HG02870 (cell line): ENCODE measurements around the gene TSPAN18.

Experiments used
- ATAC-seq: cut with Tn5 transposase; IDR thresholded peaks from one replicate; pipeline ENCODE4 v1.9.1; 2021; ENCODE audit warnings: mild to moderate bottlenecking, moderate library complexity; ENCODE audit not compliant: unreplicated experiment

Gene TSPAN18

GRCh38 chr11:44950625-44951476 is 224.1 kb downstream of the TSPAN18 start, which contains the start of gene TP53I11:
TSS of gene TP53I11 (minus strand) at chr11:44950883. CDS start at chr11:44938335, 12,548 bp downstream.
- no peak for ATAC-seq

- no peak for ATAC-seq
Observed at GRCh38 chr11:44952082-44952481, 225.3 kb downstream of the TSPAN18 start.

- ATAC-seq: no peak
Observed at GRCh38 chr11:44952500-44953260, 225.9 kb downstream of the TSPAN18 start.

DNA sequence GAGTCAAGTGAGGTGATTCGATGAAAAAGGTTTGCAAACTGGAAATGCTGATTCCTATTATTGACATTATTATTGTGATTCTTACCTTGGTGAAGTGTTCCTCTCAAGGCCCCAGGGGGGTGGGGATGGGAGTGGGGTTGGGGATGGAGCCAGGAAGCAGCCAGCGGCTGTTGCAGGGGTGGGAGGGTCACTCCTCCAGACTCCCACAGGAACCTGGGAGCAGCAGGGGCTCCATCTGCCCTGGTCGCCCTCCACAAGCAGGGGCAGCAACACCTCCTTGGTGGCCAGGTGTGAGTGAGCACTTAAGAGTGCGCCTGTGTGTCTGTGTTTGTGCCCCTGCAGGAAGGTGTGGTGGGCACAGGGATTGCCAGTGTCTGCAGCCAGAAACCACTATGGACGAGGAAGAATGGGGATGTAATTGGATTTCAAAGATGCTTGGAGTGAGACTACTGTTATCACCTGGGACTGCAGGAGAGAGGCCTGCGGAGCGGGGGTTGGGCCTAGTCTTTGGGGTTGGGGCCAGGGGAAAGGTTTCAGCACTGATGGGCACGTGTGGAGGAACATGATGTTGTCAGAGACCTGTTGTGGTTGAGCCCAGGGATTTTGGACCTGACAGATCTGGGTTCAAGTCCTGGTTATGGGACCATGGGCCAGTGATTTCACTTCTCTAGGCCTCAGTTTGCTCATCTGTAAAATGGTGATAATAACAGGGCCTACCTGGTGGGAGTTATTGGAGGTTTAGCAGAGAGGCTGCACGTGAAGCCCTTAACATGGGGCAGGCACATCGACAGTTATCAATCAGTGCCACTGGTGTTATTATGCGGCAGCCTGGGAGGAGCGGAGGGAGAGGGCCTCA is 227.5 kb downstream of the TSPAN18 start:
- ATAC-seq: no peak

- ATAC-seq: no peak
Observed at GRCh38 chr11:44955015-44955738, 228.4 kb downstream of the TSPAN18 start.

GRCh38 chr11:44957040-44957515 is 230.3 kb downstream of the TSPAN18 start:
- no peak for ATAC-seq

GRCh38 chr11:44957776-44958564 is 231.2 kb downstream of the TSPAN18 start:
- no peak for ATAC-seq

DNA sequence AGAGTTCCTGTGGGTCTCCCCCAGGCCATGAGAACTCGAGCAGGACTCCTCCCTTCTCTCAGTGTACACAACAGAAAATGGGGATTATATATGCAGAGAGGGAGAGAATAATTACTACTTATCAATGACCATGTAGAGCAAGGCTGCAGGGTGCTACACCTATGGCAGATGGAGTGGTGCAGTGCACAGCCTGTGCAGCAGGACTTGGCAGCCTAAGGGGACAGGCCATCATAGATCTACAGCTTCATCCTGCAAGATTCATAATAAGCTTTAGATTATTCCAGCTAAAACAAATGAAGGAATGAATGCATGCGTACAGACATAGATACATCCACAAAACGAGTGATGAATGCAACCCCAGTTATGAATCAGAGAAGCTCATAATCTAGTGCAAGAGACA is 232.3 kb downstream of the TSPAN18 start:
- ATAC-seq: no peak

DNA sequence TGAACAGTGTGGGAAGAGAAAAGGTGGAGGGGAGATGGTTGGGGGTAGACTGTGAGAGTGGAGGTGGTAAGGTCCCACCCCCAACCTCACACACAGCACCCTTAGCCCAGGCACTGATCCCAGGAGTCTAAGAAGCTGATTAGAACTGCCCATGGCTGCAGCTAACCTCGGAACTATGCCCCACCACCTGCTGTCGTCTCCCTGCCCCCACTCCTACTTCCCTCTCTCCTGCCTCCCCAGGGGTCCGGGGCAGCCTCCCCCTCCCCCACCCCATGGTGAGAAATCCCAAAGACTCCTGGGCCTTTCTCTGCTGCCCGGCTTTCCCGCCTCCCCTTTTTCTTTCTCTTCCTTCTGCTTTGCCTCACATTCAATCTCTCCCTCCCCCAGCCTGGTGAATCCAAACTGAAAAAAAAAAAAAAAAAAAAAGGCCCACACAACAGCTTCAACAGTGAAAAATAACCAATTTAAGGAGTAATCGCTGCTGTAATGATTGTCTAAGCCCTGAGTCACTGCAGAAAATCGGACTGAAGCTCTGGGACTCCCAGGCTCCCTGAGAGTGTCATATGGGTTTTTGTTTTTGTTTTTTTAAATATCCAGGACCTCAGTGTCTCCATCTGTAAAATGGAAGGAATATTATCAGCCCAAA is 233.6 kb downstream of the TSPAN18 start:
- no peak for ATAC-seq

DNA sequence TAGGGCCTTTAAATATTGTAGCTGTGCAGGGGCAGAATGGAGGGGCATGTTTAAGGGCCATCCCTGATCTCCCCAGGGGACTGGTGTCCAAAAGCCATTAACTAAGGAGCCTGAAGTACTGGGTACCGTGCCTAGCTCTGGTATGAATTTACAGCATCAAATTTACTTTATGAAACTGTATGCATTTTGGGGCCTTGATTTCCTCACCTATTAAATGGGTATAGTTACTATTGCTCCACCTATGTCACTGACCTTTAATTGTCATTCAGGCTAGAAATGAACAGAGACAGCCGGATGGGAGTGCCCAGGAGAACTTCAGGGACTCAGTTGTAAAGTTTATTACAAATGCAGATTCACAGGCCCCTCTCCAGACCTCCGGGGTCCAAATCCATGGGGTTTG is 235.7 kb downstream of the TSPAN18 start:
- ATAC-seq: no peak

DNA sequence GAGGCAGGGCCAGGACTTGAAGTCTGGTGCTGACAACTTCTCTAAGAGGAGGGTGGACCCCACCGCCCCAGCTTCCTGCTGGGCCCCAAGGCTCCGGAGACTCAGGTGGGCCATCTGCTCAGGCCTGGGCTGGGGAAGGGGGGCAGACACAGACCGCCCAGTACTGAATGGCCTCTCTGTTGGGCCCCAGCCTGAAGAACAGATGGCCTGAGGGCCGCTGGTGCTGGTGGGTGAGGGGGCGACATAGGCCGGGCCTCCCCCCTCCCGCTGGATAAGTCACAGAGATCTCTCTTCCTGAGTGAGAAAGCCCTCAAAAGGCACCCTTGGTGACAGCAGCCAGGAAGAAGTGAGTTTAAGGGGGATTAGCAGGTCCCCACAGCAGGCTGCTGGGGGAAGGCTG is 236.4 kb downstream of the TSPAN18 start:
- no peak for ATAC-seq

GRCh38 chr11:44963948-44964347 is 237.2 kb downstream of the TSPAN18 start:
- no peak for ATAC-seq

- no peak for ATAC-seq
Observed at GRCh38 chr11:44964526-44965209, 237.9 kb downstream of the TSPAN18 start.

DNA sequence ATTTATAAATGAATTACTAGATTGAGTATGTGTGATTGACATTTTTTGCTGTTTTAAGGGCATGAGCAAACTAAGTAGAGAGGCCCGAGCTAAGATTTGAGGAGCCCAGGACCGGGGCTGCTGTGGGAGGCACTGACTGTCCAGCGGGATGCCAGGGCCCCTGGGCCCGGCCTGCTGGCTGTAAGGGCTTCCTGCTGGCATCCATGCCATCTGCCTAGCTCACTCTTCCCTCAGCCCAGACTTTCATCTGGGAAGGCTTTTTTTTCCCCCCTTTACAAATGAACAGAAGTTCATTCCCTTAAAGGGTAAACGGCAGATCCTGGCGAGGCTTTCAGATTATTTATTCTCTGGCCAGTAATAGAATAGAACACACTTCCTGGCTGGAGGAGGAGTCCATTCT is 239.9 kb downstream of the TSPAN18 start:
- no peak for ATAC-seq

DNA sequence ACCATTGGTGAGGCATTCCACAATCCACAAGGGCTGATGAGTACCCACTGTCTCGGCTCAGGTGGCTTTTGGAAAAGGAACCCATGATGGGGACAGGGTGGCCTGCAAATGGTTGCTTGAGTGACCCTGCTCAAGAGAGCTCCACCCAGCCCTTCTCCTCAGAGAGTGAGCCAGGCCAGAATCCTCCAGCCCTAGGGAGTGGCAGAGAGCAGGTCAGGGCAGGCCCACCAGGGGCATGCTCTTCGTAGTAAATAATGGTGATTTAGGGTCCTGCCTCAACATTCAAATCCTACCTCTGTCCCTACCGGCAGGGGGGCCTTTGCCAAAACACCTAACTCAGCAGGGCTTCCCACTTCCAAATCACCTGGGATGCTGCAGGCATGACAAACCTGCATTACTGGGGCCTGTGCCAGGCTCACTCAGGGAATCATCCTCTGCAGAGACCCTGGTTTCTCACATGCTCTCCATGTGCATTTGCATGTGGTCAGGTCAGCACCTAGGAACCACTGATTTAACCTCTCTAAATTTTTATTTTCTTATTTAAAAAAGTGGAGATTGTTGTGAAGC is 241.3 kb downstream of the TSPAN18 start:
- no peak for ATAC-seq

DNA sequence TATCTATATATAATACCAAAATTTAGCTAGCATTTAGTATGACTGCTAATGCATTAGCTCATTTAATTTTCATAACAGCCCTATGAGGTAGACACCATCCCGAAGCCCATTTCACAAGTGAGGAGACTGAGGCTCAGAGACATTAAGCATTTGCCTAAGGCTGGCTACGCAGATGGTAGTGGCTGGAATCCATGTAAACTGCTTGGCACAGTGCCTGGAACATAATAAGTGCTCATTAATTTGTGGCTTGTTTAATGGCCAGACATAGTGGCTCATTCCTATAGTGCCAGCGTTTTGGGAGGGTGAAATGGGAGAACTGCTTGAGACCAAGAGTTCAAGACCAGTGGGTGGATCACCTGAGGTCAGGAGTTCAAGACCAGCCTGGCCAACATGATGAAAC is 241.7 kb downstream of the TSPAN18 start:
- no peak for ATAC-seq

GRCh38 chr11:44969651-44970252 is 243.0 kb downstream of the TSPAN18 start:
- ATAC-seq: no peak

DNA sequence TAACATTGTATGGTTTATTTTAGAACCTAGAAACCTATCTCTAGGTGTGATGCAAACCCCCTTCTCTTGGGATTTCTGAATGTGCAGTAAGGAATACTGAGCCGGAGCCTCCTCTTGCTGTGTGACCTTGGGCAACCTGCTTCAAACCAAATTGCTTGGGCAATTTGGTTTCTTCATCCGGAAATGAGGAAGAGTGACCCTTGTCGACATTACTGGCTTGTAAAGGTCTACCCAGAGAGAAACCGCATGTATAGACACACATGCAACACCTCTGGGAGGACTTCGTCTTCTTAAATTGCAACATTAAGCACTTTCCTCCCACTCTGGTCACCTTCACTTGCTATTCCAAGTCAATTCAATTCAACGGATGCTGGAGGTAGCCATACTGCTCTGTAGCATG is 243.5 kb downstream of the TSPAN18 start:
- ATAC-seq: no peak
